Liver (tissue), 9 donors: Measurements from ENCODE around the gene SEC24C. TPM values are rescaled to one million over a fixed set of nuclear protein-coding genes. Genes with fewer than 3 reads are reported as not detected.
A peak's percentile ranks its signal among the peaks of the same experiment; 100 is the strongest.

Experiments
- DNase-seq: peaks from one replicate; pipeline ENCODE4 v3.0.0-alpha.2; 2017; ENCODE audit warnings: low spot score
- H3K27ac ChIP-seq, 2 donors: one replicate each; pipeline ENCODE4 v1.7.0; 2013; ENCODE audit warnings: inconsistent platforms in 2 of 2, low read length in 2 of 2, control low read depth in 1 of 2, low read depth in 1 of 2, mild to moderate bottlenecking in 1 of 2
- H3K27me3 ChIP-seq, 4 donors: one replicate each; pipeline versions ENCODE4 v1.6.1 to v1.7.0; 2013; ENCODE audit warnings: low read length in 3 of 4, inconsistent platforms in 1 of 4, mild to moderate bottlenecking in 1 of 4, moderate library complexity in 1 of 4; ENCODE audit not compliant: control insufficient read depth in 4 of 4, insufficient read depth in 4 of 4
- H3K36me3 ChIP-seq, 4 donors: one replicate each; pipeline versions ENCODE4 v1.6.1 to v1.7.0; 2013; ENCODE audit warnings: low read length in 3 of 4, mild to moderate bottlenecking in 3 of 4, low read depth in 1 of 4, moderate library complexity in 1 of 4; ENCODE audit not compliant: control insufficient read depth in 4 of 4, insufficient read depth in 3 of 4
- H3K4me1 ChIP-seq, 4 donors: one replicate each; pipeline versions ENCODE4 v1.6.1 to v1.7.0; 2013; ENCODE audit warnings: low read length in 3 of 4, mild to moderate bottlenecking in 3 of 4, moderate library complexity in 1 of 4; ENCODE audit not compliant: control insufficient read depth in 4 of 4, insufficient read depth in 4 of 4
- H3K4me3 ChIP-seq, 3 donors: one replicate each; pipeline versions ENCODE4 v1.6.1 to v1.7.0; 2013; ENCODE audit warnings: low read length in 3 of 3, control low read depth in 1 of 3, low read depth in 1 of 3, mild to moderate bottlenecking in 1 of 3
- H3K9ac ChIP-seq, 2 donors: one replicate each; pipeline ENCODE4 v1.7.0; 2013; ENCODE audit warnings: low read length in 2 of 2, mild to moderate bottlenecking in 2 of 2, moderate library complexity in 2 of 2, control low read depth in 1 of 2, low read depth in 1 of 2
- H3K9me3 ChIP-seq, 4 donors: one replicate each; pipeline versions ENCODE4 v1.6.1 to v1.7.0; 2013; ENCODE audit warnings: low read length in 3 of 4; ENCODE audit not compliant: control insufficient read depth in 4 of 4
- ATF3 ChIP-seq: IDR thresholded peaks from 2 replicates; pipeline ENCODE4 v1.6.1; 2016; ENCODE audit warnings: antibody characterized with exemption
- CTCF ChIP-seq: fragments of 150-350 bp; IDR thresholded peaks from 2 replicates; pipeline ENCODE4 v1.5.1; 2017; ENCODE audit warnings: improper control_type of control experiment, low read depth, low read length; ENCODE audit not compliant: missing input control
- EGR1 ChIP-seq, 2 donors: IDR thresholded peaks; 2 replicates each; pipeline ENCODE4 v1.6.1; 2016 to 2018; ENCODE audit warnings: antibody characterized with exemption in 2 of 2, low read depth in 2 of 2
- FOXA1 ChIP-seq: IDR thresholded peaks from 2 replicates; pipeline ENCODE4 v1.6.1; 2016; ENCODE audit warnings: antibody characterized with exemption
- GABPA ChIP-seq, 2 donors: IDR thresholded peaks in 1 of 2; conservative IDR thresholded peaks in 1 of 2; 2 replicates each; pipeline ENCODE4 v1.6.1; 2016; ENCODE audit warnings: antibody characterized with exemption in 2 of 2, mild to moderate bottlenecking in 1 of 2, moderate library complexity in 1 of 2
- HNF4A ChIP-seq, 2 donors: conservative IDR thresholded peaks; 2 replicates each; pipeline ENCODE4 v1.6.1; 2016; ENCODE audit warnings: antibody characterized with exemption in 2 of 2, mild to moderate bottlenecking in 2 of 2
- JUND ChIP-seq, 2 donors: IDR thresholded peaks; 2 replicates each; pipeline ENCODE4 v1.6.1; 2016; ENCODE audit warnings: antibody characterized with exemption in 2 of 2
- NR2F2 ChIP-seq: IDR thresholded peaks from 2 replicates; pipeline ENCODE4 v1.6.1; 2016; ENCODE audit warnings: antibody characterized with exemption
- RXRA ChIP-seq, 2 donors: IDR thresholded peaks; 2 replicates each; pipeline ENCODE4 v1.6.1; 2017 to 2018; ENCODE audit warnings: antibody characterized with exemption in 2 of 2, mild to moderate bottlenecking in 1 of 2
- SP1 ChIP-seq: IDR thresholded peaks from 2 replicates; pipeline ENCODE4 v1.6.1; 2018; ENCODE audit warnings: antibody characterized with exemption, mild to moderate bottlenecking
- TAF1 ChIP-seq: conservative IDR thresholded peaks from 2 replicates; pipeline ENCODE4 v1.6.1; 2016; ENCODE audit warnings: antibody characterized with exemption, mild to moderate bottlenecking
- YY1 ChIP-seq: IDR thresholded peaks from 2 replicates; pipeline ENCODE4 v1.6.1; 2016; ENCODE audit warnings: antibody characterized with exemption, mild to moderate bottlenecking
- ZBTB33 ChIP-seq: IDR thresholded peaks from 2 replicates; pipeline ENCODE4 v1.6.1; 2016; ENCODE audit warnings: antibody characterized with exemption
- WGBS: extraction: QIAGEN DNeasy Blood & Tissue Kit; methylation state at CpG from one replicate; pipeline ENCODE4 v1.1.7; 2013; 5-methylcytosine and 5-hydroxymethylcytosine counted together
- polyA plus RNA-seq, 2 donors: library from polyadenylated mRNA; stranded (reverse) in 1 of 2; unstranded in 1 of 2; fragments of 200-250 nt in 1 of 2; fragments of >200 nt in 1 of 2; fragmentation: Nextera tagmentation in 1 of 2; extraction: Ambion mirVana in 1 of 2; gene quantifications; one replicate each; pipeline versions ENCODE4 v1.2.1 to v1.2.3, GENCODE V29; 2013 to 2015
- total RNA-seq, 2 donors: library from RNA; depleted of rRNA; stranded (reverse); fragments of >200 nt; gene quantifications; one replicate each; pipeline ENCODE4 v1.2.3, GENCODE V29; 2014
- TF ChIP-seq, protein P1 (sequence below): IDR thresholded peaks from 2 replicates; pipeline ENCODE4 v1.6.1; 2016; ENCODE audit warnings: antibody characterized with exemption
- TF ChIP-seq, protein P2 (sequence below): IDR thresholded peaks from 2 replicates; pipeline ENCODE4 v1.6.1; 2016; ENCODE audit warnings: antibody characterized with exemption, mild to moderate bottlenecking
- donor health status: healthy.
- donor health status: healthy.
- donor health status: healthy.
- donor health status: healthy.
- donor health status: healthy.

The SEC24C gene
- total and polyA plus RNA-seq, 4 donors: 15.0 to 48.1 (median 40.9) TPM

DNA sequence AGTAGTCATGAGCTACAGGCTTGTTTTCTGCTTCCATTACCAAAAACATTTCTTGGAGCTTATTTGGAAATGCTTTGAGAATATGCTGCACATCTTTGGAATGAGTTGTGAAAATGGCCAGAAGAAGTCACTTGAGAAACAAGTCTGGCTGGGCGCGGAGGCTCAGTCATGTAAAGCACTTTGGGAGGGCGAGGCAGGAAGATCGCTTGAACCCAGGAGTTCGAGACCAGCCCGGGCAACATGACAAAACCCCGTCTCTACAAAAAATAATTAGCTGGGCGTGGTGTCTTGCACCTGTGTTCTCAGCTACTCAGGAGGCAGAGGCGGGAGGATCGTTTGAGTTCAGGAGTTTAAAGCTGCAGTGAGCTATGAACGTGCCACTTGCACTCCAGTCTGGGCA is 36.8 kb downstream of the SEC24C start:
- Histone ChIP-seq H3K36me3 (peaks cover 2 to 7% (median 3%) of the 10 kb centered on the region in 4 donors), H3K4me3 (peak overlapping the region; percentile 68 to 97 (median 77)), H3K9me3 (no peaks in the 10 kb centered on the region), H3K4me1 (peaks cover 0 to 33% (median 29%) of the 10 kb centered on the region in 4 donors), H3K27ac (peak overlapping the region in 1 of 2 donors; percentile 96), H3K27me3 (no peaks in the 10 kb centered on the region), H3K9ac (peak overlapping the region; percentile 88 to 89)
- TF ChIP-seq, protein P1, sequence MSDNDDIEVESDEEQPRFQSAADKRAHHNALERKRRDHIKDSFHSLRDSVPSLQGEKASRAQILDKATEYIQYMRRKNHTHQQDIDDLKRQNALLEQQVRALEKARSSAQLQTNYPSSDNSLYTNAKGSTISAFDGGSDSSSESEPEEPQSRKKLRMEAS: no peak
- TF ChIP-seq JUND (IDR thresholded peaks at IDR 0.05) (no peak), FOXA1 (no peak), CTCF (no peak), ZBTB33 (no peak), GABPA (IDR thresholded peaks at IDR 0.05 in 1 of 2, conservative IDR thresholded peaks at IDR 0.05 in 1 of 2) (no peak), YY1 (no peak), EGR1 (IDR thresholded peaks at IDR 0.05; ENCODE audit: low read depth in 2 of 2) (no peak), ATF3 (no peak), NR2F2 (no peak), RXRA (IDR thresholded peaks at IDR 0.05) (no peak), TAF1 (no peak), SP1 (no peak), HNF4A (conservative IDR thresholded peaks at IDR 0.05) (no peak)
- TF ChIP-seq, protein P2, sequence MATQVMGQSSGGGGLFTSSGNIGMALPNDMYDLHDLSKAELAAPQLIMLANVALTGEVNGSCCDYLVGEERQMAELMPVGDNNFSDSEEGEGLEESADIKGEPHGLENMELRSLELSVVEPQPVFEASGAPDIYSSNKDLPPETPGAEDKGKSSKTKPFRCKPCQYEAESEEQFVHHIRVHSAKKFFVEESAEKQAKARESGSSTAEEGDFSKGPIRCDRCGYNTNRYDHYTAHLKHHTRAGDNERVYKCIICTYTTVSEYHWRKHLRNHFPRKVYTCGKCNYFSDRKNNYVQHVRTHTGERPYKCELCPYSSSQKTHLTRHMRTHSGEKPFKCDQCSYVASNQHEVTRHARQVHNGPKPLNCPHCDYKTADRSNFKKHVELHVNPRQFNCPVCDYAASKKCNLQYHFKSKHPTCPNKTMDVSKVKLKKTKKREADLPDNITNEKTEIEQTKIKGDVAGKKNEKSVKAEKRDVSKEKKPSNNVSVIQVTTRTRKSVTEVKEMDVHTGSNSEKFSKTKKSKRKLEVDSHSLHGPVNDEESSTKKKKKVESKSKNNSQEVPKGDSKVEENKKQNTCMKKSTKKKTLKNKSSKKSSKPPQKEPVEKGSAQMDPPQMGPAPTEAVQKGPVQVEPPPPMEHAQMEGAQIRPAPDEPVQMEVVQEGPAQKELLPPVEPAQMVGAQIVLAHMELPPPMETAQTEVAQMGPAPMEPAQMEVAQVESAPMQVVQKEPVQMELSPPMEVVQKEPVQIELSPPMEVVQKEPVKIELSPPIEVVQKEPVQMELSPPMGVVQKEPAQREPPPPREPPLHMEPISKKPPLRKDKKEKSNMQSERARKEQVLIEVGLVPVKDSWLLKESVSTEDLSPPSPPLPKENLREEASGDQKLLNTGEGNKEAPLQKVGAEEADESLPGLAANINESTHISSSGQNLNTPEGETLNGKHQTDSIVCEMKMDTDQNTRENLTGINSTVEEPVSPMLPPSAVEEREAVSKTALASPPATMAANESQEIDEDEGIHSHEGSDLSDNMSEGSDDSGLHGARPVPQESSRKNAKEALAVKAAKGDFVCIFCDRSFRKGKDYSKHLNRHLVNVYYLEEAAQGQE: no peak
- WGBS: 42% methylated on average over 11 of the region's 11 CpGs
- no peak for DNase-seq

GRCh38 chr10:73781548-73781878 is 37.3 kb downstream of the SEC24C start:
- peaks cover 0 to 36% (median 32%) of the 10 kb centered on the region in 4 donors for H3K4me1 ChIP-seq
- H3K27ac ChIP-seq: peak overlapping the region; percentile 91 to 96
- no peaks in the 10 kb centered on the region for H3K27me3 ChIP-seq
- no peaks in the 10 kb centered on the region for H3K9me3 ChIP-seq
- 1% methylated on average over 14 of the region's 14 CpGs for WGBS
- H3K36me3 ChIP-seq: peaks cover 2 to 7% (median 3%) of the 10 kb centered on the region in 4 donors
- peak overlapping the region; percentile 88 to 89 for H3K9ac ChIP-seq
- DNase-seq: no peak
- peak overlapping the region; percentile 68 to 97 (median 97) for H3K4me3 ChIP-seq
- TF ChIP-seq, protein P1: no peak
- no peak for TF ChIP-seq ATF3
